ENCODE measurements around the gene FAM107B. TPM values are rescaled to one million over a fixed set of nuclear protein-coding genes. Genes with fewer than 3 reads are reported as not detected.

Gene FAM107B
- total and polyA plus RNA-seq, 12 donors: 2.6 to 18.5 (median 6.2) TPM

- H3K4me1 ChIP-seq: peaks cover 0 to 89% (median 15%) of the 10 kb centered on the region in 9 donors
- intact Hi-C loops (cut with DNase I): no loop called here
Measured at GRCh38 chr10:14553448-14553847, 221.2 kb downstream of the FAM107B start.

GRCh38 chr10:14552015-14552414 lies 222.7 kb downstream of the FAM107B start:
- no peak for DNase-seq
- no peak for ATAC-seq
- Histone ChIP-seq H3K4me3 (no peak overlapping the region), H3K27me3 (no peaks in the 10 kb centered on the region), H3K4me1 (peaks cover 0 to 80% (median 15%) of the 10 kb centered on the region in 9 donors), H3K9me3 (no peaks in the 10 kb centered on the region), H3K36me3 (peaks cover 0 to 4% (median 0%) of the 10 kb centered on the region in 9 donors), H3K27ac (peak overlapping the region in 1 of 10 donors; percentile 80)
- no peak for TF ChIP-seq CTCF (IDR thresholded peaks at IDR 0.05)
- intact Hi-C loops (cut with DNase I): no loop called here
- 82 to 96% methylated on average over 4 of the region's 4 CpGs for WGBS, 2 donors

More at GRCh38 chr10:14553448-14553847, 221.2 kb downstream of the FAM107B start:
- ATAC-seq: no peak
- Histone ChIP-seq H3K36me3 (no peaks in the 10 kb centered on the region), H3K27me3 (no peaks in the 10 kb centered on the region), H3K9me3 (no peaks in the 10 kb centered on the region), H3K4me3 (no peak overlapping the region), H3K27ac (peak overlapping the region in 1 of 10 donors; percentile 80)
- WGBS, 2 donors: 86 to 92% methylated on average over 1 of the region's 1 CpG
- no peak for TF ChIP-seq CTCF (IDR thresholded peaks at IDR 0.05)
- no peak for DNase-seq

- DNase-seq (no peak), ATAC-seq (no peak)
- Histone ChIP-seq H3K27me3 (no peaks in the 10 kb centered on the region), H3K4me1 (peaks cover 0 to 79% (median 8%) of the 10 kb centered on the region in 9 donors), H3K27ac (peak overlapping the region in 1 of 10 donors; percentile 80), H3K4me3 (no peak overlapping the region), H3K36me3 (peaks cover 0 to 4% (median 0%) of the 10 kb centered on the region in 9 donors), H3K9me3 (no peaks in the 10 kb centered on the region)
- intact Hi-C loops (cut with DNase I): no loop called here
- no peak for TF ChIP-seq CTCF (IDR thresholded peaks at IDR 0.05)
- WGBS, 2 donors: 76 to 82% methylated on average over 6 of the region's 6 CpGs
Measured at GRCh38 chr10:14550471-14550981, 224.2 kb downstream of the FAM107B start.

- Histone ChIP-seq H3K27me3 (no peaks in the 10 kb centered on the region), H3K4me3 (no peak overlapping the region), H3K27ac (peak overlapping the region in 1 of 10 donors; percentile 80), H3K36me3 (peaks cover 0 to 4% (median 0%) of the 10 kb centered on the region in 9 donors), H3K9me3 (no peaks in the 10 kb centered on the region), H3K4me1 (peaks cover 0 to 72% (median 4%) of the 10 kb centered on the region in 9 donors)
- DNase-seq: no peak
- ATAC-seq: no peak
- intact Hi-C loops (cut with DNase I): loop anchor here in 2 of 10 donors (10.0 kb wide), 2 partner anchors 275 to 355 kb away; no protein-coding TSS in a partner anchor
- no peak for TF ChIP-seq CTCF (IDR thresholded peaks at IDR 0.05)
- 86 to 90% methylated on average over 6 of the region's 6 CpGs for WGBS, 2 donors
Measured at GRCh38 chr10:14549496-14549895, 225.2 kb downstream of the FAM107B start.
